Activated CD8-positive, alpha-beta memory T cell treated with anti-CD3 and anti-CD28 coated beads, Interleukin-2, amount 50 U/mL, for 1 hour (primary cell): ENCODE results near the gene GNAO1.

ENCODE experiments used
- DNase-seq: peaks from one replicate; pipeline ENCODE4 v3.0.0-alpha.2; 2020; ENCODE audit errors: extremely low read depth

Gene GNAO1

DNA sequence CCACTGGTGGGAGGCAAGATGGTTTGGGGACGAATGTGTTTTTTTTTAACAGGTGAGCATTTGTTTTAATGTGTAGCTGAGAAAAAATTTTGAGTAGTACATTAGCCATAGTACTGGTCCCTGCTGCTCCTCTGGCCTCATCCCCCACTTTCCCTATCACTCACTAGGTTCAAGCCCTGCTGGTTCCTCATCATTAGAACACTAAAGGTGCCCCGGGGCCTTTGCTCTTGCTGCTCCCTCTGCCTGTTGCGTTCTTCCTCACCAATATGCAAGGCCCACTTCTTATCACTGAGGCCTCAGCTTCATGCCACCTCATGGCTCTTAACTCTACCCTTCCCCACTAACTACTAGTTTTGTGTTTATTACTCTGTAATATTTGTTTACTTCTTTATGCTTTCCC lies 74.5 kb downstream of the GNAO1 start:
- DNase-seq = no peak

DNA sequence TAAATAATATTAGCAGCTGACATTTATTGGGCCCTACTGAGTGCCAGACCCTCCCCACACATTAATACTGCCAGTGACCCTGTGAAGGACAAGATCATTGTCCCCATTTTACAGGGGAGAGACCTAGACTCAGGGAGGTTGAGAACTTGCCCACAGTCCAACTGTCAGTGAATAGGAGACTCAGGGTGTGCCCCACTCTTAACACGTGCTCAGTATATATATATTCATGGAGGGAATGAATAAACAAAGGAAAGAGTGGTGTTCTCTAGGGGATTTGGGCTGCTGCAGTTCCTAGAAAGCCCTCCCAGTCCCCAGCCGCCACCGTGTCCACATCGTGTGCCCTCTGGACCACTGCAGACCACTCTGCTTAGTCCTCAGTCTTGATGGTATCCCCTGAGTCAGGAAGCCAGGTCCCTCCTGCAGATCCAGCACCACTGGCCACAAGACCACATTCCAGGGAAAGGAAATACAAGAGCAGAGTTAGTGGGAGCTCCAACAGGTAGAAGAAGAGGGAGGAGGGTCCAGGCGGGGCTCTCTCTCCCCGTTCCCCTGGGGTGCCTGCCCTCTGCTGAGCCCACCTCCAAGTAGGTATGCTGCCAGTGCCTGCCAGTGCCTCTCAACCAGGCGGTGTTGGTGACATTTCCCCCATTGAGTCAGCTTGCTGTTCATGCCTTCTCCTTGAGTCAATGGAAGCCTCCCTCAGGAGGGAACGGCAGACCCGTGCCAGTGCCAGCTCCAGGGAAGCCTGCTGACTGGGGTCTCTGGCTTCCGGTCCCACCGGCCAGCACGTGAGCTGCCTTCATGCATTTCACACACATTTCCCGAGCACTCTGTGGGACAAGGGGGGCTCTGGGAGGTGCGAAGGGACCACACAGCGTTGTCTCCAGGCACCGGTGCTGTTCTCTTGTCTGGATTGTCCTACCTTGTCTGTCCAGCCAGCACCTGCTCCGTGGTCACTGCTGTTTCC lies 75.6 kb downstream of the GNAO1 start:
- no peak for DNase-seq

DNA sequence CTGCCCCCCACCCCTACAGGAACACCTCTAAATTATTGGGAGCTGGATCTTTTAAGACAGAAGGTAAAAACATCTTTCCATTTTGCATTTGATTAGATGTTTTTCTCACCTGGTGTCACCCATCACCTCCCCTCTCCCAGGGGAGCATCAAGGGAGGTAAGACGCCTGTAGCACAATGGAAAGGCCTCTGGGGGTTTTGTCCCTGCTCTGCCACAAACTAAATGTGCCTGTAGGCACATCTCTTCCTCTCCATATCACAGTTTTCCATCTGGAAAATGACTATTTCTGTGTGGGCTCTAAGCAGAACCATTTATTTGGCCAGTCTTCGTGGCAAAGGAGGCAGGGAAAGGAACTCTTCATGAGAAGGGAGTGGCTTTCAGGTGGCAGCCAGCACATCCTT lies 76.6 kb downstream of the GNAO1 start:
- DNase-seq = no peak

DNA sequence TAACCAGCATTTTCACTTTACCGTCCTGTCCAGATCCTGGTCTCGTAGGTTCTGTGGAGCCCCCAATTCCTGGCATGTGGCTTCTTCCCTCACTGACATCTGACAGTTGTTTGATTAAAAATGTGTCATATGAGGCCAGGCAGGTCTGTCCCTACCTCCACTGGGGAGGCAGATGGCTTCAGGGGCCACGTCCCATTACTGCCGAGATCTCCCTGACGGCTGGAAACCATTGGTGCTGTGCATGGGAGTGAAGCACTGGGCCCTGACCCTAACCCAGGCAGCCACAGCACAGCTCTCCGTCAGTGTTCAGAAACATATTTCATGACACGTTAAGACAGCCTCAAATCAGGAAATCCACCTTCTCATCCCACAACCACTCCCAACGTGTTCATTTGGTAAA lies 77.5 kb downstream of the GNAO1 start:
- no peak for DNase-seq

DNA sequence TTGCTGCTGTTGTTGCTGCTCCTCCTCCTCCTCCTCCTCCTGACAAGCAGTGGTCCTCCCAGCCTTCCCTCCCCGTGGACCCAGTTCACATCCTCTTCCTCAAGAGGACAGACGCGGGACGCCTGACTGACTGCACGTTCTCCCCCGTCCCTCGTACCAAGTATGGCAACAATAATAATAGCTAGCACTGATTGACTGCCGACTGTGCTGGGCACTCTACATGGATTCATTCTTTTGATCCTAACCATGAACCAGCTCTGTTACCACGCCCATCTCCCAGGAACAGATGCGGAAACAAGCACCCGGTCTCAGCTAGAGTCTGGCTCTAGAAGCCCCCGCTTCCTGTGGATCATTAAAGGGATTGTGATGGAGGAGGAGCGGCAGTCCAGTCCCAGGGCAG lies 78.0 kb downstream of the GNAO1 start:
- DNase-seq = no peak

DNA sequence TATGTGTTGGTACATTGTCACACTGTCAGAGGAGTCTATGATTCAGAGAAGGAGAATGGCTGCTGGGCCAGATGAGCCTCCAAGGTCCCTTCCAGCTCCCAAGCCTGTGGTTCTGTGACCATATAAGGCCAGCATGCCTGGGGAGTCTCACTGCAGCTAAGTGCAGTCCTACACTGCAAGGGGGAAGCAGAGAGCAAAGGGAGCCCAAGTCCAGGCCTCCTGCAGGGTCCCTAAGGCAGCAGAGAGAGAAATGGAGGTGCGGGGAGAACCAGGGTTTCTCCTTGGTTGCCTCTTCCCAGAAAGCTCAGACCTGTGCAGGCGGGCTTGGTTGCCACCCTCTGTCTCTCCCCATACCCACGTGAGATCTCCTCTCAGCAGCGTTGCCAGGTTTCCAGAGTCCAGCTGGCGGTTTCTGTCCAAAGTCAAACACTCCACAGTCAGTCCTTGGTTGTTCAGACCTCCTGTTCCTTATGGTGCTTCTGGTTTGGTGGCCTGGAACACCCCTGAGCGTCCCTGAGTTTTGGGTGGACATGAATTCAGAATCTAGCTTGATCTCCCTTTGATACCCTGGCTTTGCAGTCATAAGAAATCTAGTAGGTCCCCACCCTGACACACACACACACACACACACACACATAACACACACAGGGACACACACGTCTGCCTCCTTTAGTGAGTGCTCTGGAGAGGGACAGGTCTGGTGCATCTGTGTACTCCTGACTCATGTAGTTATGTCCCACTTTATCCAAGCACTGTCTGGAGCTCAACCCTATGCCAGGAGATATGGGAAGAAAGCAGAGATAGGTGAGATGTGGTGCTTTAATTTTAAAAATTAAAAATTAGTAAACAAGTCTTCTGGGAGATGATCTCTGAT lies 78.8 kb downstream of the GNAO1 start:
- DNase-seq = no peak

DNA sequence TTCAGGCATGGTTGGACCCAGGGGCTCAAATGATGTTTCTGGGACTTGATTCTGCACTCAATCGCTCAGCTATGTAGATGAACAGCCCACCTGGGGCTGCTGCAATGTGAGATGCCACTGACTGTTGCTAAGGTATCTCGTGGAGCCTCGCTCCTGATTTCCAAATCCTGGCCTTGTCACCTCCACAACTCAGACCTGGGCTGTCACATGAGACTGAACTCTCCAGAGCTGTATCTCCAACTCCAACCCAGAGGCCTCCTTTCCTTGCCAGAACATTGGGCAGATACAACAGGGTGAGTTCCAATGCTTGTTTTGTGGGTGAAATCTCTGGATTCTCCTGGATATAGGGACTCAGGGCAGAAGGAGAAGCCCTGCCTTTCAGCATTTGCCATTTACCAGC lies 79.5 kb downstream of the GNAO1 start:
- DNase-seq = no peak

DNA sequence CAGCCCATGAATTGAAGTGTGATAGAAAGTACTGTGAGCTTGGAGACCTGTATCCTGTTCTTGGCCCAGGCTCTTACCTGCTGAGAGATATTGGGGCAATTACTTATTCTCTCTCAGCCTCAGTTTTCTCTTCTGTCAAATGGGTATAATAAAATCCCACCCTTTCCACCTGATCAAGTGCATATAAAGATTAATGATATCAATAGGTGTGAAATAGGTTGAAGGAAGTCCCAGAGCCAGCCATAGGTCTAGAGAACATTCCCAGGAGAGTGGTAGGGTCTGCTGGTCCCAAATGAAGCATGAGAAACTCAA lies 81.2 kb downstream of the GNAO1 start:
- no peak for DNase-seq

DNA sequence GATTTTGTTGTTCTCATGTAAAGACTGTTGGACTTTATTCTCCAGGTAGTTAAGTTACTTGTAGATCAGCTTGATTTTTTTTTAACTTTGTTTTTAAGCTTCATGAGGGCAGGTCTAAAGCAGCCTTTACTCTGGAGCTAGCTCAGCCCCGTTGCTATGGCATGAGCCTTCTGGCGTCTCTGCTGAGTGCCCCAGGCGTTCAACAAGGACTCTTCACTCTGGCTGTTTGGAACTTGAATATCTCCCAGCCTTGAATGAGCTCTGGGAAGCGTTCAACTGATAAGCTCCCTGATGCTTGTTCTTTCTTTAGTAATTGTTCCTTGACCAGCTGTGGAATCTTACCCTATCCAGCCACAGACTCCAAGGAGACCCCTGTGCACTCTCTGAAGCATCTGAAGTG lies 82.3 kb downstream of the GNAO1 start:
- no peak for DNase-seq

DNA sequence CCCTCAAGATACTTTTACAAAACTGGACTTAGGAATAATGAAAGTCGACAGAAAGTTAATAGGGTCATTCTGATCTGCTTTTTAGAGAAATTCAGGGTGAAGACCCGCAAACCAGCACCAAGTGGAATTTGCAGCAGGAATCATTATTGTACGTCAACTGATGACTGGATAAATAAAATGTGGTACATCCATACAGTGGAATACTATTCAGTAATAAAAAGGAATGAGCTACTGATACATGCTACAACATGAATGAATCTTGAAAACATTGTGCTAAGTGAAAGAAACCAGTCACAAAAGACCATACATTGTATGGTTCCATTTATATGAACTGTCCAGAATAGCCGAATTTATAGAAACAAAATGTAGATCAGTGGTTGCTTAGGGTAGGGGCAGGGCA lies 83.1 kb downstream of the GNAO1 start:
- no peak for DNase-seq

DNA sequence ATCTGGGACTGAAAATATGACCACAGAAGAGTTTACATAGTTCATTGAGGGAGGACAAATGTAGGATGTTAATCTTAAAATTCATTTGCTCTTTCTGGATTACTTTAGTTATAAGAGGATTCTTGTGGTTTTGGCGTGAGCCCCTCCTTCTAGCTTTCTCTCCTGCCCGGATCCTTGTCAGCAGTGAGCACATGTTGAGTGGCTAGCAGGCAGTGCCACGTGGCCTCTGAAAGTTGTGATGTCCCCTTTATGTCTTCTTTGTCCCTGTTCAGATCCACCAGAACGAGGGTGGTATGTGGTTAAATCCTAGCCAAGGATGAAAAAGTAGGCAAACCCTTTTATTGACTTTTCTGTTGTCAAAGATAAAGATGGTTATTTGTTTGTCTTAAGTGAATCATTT lies 83.8 kb downstream of the GNAO1 start:
- DNase-seq = no peak

DNA sequence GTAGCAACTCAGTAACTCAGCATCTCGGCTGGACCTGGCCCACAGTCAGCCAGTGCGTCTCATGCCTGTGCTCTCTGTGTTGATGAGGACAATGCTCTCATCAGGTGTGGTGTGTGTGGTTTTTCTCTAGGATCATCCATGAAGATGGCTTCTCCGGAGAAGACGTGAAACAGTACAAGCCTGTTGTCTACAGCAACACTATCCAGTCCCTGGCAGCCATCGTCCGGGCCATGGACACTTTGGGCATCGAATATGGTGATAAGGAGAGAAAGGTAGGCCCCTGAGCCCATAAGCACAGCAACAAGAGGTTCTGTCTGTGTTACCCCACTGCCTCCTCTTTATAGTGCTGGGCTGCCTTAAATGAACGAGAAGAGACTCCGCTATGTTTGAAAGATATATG lies 84.5 kb downstream of the GNAO1 start:
- DNase-seq = no peak

DNA sequence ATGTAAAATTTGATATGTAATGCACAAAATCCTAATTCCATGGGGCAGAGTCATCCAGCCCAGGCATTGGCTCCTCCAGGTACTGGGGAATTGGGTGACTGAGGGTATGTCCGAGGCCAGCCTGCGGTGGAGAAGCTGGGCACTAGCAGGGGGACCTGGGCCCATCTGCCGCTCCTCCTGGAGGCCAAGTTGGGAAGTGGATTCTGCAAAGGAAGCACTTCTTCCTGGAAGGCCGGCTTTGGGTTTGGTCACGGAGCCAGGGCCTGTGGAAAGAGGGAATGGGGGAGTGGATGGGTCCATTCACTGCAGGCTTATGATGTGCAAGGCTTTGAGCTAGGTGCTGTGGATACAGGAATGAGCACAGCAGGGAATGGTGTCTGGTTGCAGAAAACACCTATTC lies 85.8 kb downstream of the GNAO1 start:
- no peak for DNase-seq

DNA sequence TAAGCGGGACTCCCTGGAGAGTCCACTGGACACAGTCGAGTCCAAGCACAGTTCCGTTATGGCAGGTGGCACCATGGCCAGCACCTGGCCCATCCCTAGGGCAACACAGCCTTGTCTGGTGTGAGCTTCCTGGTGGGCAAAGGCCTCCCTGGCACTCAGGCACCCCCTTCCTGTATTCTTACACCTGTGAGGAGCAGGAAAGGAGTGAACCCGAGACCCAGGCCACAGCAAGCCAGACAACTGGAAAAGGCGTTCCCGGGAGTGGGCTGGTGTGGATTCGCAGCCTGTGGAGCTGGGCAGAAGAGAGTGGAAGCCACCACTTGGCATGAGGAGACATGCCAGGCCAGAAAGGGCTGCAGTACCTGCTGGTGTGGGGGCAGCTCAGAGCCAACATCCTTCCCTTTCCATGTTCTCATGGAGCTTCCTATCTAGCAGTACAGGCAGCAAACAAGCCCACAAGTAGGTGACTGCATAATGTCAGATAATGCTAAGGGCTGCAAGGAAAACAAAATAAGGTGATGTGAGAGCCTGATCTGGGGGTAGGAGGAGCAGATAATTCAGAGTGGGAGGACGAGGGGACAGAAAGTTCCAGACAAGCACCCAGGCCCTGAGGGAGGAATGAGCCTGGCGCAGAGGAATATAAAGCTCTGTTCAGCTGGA lies 87.0 kb downstream of the GNAO1 start:
- no peak for DNase-seq

DNA sequence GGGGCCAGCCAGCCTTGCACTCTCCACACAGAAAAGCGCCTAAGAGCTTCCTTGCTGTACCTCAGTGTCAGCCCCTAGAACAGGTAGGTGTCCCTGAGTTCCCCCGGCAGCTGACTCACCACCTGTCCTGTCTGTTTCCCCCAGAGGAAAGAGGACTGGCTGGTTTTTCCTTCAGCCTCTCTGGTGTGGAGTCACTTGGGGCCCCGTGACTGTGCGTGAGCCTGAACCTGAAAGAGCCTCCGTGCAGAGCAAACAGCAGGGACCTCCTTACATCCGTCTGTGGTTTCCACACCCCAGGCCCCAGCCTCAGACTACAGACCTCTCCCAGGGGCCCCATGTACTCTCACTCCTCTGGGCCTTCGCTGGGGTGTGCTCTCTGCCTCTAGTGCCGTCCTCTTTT lies 87.8 kb downstream of the GNAO1 start:
- DNase-seq = peak; percentile 5

DNA sequence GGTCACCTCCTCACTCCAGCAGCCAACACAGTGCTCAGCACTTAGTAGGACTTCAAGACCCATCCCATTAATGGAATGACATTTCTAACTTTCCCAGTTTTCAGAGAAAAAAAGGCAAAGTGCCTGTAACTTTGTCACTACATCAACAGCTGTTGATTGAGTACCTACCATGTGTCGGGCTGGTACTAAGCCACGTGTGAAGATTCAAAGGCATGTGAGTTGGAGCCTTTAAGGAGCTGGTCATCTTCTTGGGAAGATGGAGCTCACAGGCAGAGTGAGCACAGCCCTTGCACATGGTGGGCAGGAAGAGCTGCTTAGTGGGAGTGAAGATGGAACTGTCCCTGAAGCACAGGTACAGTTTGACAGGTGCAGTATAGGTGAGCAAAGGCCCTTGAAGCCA lies 88.6 kb downstream of the GNAO1 start:
- DNase-seq = no peak

DNA sequence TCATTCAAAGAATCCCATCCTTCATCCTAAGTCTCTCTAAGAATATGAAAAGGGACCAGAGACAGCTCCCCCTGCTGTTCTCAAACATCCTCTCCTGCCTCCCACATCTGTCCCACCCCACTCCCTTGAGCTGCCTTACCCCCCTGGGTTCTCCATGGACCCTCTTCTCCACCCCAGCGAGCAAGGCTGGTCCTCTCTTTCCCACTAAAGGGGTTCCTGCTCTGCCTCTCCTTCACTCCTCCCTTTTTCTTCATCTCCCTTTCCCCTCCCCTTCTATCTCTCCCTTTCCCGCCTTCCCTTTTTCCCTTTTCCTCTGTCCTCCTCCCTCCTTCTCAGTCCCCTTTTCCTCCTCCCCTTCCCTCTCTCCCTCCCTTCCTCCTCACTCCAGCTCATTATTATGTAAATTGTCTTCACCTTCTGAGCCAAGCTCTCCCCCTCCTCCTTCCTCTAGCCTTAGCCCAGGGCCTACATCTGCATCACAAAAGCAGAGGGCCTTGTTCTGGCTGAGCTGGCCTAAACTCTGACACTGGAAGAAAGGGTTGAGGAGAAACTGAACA lies 90.0 kb downstream of the GNAO1 start:
- DNase-seq = no peak

DNA sequence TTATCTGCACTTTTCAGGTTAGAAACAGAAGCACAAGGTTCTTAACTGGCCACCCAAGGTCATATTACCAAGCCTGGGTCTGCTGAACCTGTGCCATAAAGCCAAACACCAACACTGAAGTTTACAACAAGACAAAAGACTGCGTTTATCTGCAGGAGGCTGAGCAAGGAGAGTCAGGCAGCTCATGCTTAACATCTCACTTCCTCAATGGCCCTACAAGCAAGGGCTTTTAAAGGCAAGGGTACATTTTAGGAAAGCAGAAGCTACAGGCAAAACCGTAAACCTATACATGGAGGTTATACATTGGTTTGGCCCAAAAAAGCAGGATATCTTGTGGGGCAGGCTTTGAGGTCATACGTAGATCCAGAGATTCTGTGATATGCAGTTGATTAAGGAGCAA lies 91.2 kb downstream of the GNAO1 start:
- DNase-seq = no peak

DNA sequence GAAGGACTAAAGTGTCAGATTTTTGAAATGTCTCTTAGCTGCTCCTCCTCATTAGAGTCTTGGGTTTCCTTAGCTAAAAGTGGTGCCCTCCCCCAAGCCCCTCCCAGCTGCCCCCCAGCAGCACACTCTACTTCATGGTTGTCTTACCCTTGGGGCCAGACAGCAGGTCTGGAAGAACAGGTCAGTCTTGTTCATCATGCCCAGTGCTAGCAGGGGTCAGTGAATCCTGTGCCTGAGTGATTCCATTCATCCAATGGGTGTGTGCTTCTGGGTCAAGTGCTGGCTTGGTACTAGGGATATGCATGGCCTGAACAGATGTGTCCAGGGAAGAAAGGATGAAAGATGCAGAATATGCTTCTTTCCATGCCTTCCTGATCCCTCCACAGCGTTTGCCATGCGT lies 93.2 kb downstream of the GNAO1 start:
- no peak for DNase-seq

DNA sequence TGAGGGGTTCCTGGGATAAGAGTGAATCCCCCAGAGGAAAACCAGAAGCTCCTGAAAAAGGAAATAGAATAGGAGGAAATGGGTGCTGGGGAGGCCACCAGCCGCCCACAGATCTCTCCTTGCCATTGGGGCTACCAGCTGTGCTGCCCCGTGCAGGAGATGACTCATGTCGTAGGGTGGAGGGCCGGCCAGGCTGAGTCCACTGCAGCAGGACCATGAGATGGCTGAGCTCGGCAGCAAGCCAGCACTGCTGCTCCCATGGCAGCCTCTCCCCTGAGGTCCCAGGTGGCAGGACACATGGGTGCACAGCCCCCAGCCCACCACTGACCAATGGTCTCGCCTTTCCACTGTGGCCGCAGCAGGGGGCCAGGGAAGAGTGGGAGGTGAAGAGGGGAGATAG lies 95.5 kb downstream of the GNAO1 start:
- DNase-seq = no peak

DNA sequence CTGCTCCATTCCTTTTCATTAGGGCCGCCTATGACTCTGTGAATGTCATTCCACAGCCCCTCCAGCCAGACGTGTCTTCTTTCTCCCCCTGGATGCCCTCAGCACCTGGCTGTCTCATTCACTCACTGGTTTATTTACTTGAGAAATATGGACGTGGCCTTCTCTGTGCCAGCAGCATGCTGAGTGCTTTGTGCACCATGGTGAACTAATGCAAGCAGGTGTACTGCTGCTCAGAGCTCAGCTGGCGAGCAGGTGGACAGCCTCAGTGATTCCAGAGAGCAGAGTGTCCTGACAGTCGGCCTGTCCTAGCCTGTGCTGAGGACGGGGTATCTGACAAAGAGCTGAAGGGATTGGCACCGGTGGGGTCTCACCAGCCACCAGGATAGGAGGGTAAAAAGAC lies 96.7 kb downstream of the GNAO1 start:
- DNase-seq = no peak

DNA sequence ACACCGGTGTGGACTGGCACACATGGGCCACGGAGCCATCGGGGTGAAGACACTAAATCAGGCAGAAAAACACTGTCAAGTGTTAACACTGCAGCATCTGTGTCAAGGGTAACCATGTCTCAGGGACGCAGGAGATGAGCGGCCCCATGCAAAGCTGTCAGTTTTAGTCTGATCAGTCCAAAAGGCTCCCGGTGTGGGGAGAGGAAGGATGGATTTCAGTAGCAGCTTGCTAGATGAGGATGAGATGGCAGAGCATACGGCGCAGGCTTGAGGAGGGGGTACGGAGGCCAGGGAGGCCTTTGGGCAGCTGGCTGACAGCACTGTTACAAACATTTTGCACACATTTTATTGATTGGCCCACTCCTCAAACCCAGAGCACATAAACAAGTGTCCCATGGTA lies 98.1 kb downstream of the GNAO1 start:
- no peak for DNase-seq
